ENCODE results near the gene MR1.
"Not testable (repeated sequence)": the region's sequence is repeated elsewhere in the genome, so short reads cannot be mapped to it uniquely, and the experiment has no call there.

Gene MR1

DNA sequence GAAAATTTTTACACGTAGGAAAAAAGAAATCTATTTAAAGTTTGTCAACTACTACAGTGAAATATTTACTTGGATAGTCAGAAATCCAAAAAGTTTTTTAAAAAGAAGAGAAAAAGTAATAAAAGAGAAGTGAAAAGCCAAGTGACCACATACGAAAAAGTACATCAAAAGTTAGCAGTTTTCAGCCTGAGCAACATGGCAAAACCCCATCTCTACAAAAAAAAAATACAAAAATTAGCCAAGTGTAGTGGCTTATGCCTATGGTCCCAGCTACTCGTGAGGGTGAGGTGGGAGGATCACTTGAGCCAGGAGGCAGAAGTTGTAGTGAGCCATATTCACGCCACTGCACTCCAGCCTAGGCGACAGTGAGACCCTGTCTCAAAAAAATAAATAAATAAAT is 5.2 kb upstream of the MR1 start:
- peaks cover 5% of the 10 kb centered on the region for H3K27me3 ChIP-seq (ENCODE audit: insufficient read depth, low read length, poor library complexity, severe bottlenecking)
- no peak overlapping the region for H3K4me3 ChIP-seq (ENCODE audit: low read length, poor library complexity, severe bottlenecking)
- no peak overlapping the region for H2AFZ ChIP-seq (ENCODE audit: low read length)
- no peaks in the 10 kb centered on the region for H3K36me3 ChIP-seq (ENCODE audit: insufficient read depth, low read length)
- no peak overlapping the region for H3K4me2 ChIP-seq (ENCODE audit: low read depth, low read length, poor library complexity, severe bottlenecking)
- peaks cover 9% of the 10 kb centered on the region for H3K4me1 ChIP-seq (ENCODE audit: insufficient read depth, low read length, poor library complexity, severe bottlenecking)
- no peaks in the 10 kb centered on the region for H3F3A ChIP-seq (ENCODE audit: low read depth)
- no peak for TF ChIP-seq CTCF (conservative IDR thresholded peaks at IDR 0.05; ENCODE audit: low read length)
- TF ChIP-seq EZH2phosphoT487 (IDR thresholded peaks at IDR 0.05; ENCODE audit: borderline replicate concordance) = no peak
- H3K79me2 ChIP-seq (ENCODE audit: insufficient read depth, low read length) = no peaks in the 10 kb centered on the region
- no peaks in the 10 kb centered on the region for H4K20me1 ChIP-seq (ENCODE audit: insufficient read depth, low read length, poor library complexity, severe bottlenecking)
- H3K9me2 ChIP-seq (replicated peaks; ENCODE audit: low read depth, low read length) = no peaks in the 10 kb centered on the region
- H3K9me3 ChIP-seq (ENCODE audit: insufficient read depth, low read depth, low read length) = no peaks in the 10 kb centered on the region
- H3K9ac ChIP-seq (ENCODE audit: low read depth, low read length, poor library complexity, severe bottlenecking) = no peak overlapping the region

DNA sequence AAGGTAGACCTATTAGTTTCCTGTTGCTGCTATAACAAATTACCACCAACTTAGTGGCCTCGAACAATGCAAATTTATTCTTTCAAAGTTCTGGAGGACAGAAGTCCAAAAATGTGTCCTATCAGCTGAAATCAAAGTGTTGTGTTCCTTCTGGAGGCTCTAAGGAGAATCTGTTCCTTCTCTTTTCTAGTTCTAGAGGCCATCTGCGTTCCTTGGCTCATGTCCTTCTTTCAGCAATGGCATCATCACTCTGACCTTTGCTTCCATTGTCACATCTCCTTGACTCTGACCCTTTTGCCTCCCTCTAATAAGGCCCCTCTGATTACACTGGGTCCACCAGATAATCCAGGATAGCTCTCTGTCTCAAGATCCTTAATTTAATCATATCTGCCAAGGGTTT is 1.2 kb upstream of the MR1 start:
- no peaks in the 10 kb centered on the region for H3K36me3 ChIP-seq (ENCODE audit: insufficient read depth, low read length)
- no peaks in the 10 kb centered on the region for H3K27me3 ChIP-seq (ENCODE audit: insufficient read depth, low read length, poor library complexity, severe bottlenecking)
- H3K4me3 ChIP-seq (ENCODE audit: low read length, poor library complexity, severe bottlenecking) = no peak overlapping the region
- no peak overlapping the region for H3K4me2 ChIP-seq (ENCODE audit: low read depth, low read length, poor library complexity, severe bottlenecking)
- H3K9me2 ChIP-seq (replicated peaks; ENCODE audit: low read depth, low read length) = no peaks in the 10 kb centered on the region
- H4K20me1 ChIP-seq (ENCODE audit: insufficient read depth, low read length, poor library complexity, severe bottlenecking) = no peaks in the 10 kb centered on the region
- H3K79me2 ChIP-seq (ENCODE audit: insufficient read depth, low read length) = peaks cover 24% of the 10 kb centered on the region
- no peaks in the 10 kb centered on the region for H3F3A ChIP-seq (ENCODE audit: low read depth)
- H3K9ac ChIP-seq (ENCODE audit: low read depth, low read length, poor library complexity, severe bottlenecking) = peak overlapping the region; percentile 74
- H3K4me1 ChIP-seq (ENCODE audit: insufficient read depth, low read length, poor library complexity, severe bottlenecking) = peaks cover 41% of the 10 kb centered on the region
- no peaks in the 10 kb centered on the region for H3K9me3 ChIP-seq (ENCODE audit: insufficient read depth, low read depth, low read length)
- H2AFZ ChIP-seq (ENCODE audit: low read length) = peak overlapping the region; percentile 89
- TF ChIP-seq CTCF (conservative IDR thresholded peaks at IDR 0.05; ENCODE audit: low read length) = no peak
- no peak for TF ChIP-seq EZH2phosphoT487 (IDR thresholded peaks at IDR 0.05; ENCODE audit: borderline replicate concordance)

DNA sequence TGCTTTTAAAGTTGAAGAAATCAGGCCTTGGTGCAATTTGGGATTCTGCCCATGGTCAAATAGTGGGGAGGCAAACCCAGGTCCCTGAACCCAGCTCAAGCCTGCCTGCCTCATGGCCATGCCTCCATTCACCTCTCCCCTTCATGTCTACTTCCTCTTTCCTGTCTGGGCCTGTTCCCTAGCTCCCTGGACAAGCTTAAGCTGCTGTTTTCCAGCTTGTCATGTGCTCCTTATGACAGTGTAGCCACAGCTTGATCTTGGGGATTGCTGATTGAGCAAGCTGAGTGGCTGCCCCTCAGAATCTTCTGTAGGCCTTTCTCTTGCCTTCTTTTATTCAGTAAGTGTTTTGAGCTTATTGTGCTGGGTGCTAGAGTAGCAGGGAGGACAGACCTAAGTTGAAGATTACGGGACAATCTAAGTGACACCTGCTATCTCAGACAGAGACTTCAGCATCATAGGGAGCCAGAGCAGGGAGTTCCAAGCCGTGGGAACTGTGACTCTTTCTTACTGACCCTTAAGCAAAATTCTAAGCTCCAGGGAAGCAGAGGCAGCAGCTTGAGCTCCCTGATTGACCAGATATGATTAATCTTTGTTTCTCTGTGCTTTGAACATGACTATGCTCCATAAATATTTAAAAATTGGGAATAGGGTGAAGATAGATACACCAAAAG is 520 bp upstream of the MR1 start:
- no peaks in the 10 kb centered on the region for H3K9me2 ChIP-seq (replicated peaks; ENCODE audit: low read depth, low read length)
- no peaks in the 10 kb centered on the region for H3K27me3 ChIP-seq (ENCODE audit: insufficient read depth, low read length, poor library complexity, severe bottlenecking)
- no peaks in the 10 kb centered on the region for H3K36me3 ChIP-seq (ENCODE audit: insufficient read depth, low read length)
- H3K79me2 ChIP-seq (ENCODE audit: insufficient read depth, low read length) = peaks cover 24% of the 10 kb centered on the region
- peak overlapping the region; percentile 88 for H3K4me2 ChIP-seq (ENCODE audit: low read depth, low read length, poor library complexity, severe bottlenecking)
- H4K20me1 ChIP-seq (ENCODE audit: insufficient read depth, low read length, poor library complexity, severe bottlenecking) = no peaks in the 10 kb centered on the region
- H3K4me3 ChIP-seq (ENCODE audit: low read length, poor library complexity, severe bottlenecking) = peak overlapping the region; percentile 81
- H3F3A ChIP-seq (ENCODE audit: low read depth) = no peaks in the 10 kb centered on the region
- peak overlapping the region; percentile 74 for H3K9ac ChIP-seq (ENCODE audit: low read depth, low read length, poor library complexity, severe bottlenecking)
- H2AFZ ChIP-seq (ENCODE audit: low read length) = peak overlapping the region; percentile 89
- H3K9me3 ChIP-seq (ENCODE audit: insufficient read depth, low read depth, low read length) = no peaks in the 10 kb centered on the region
- TF ChIP-seq EZH2phosphoT487 (IDR thresholded peaks at IDR 0.05; ENCODE audit: borderline replicate concordance) (no peak), CTCF (conservative IDR thresholded peaks at IDR 0.05; ENCODE audit: low read length) (no peak)
- H3K4me1 ChIP-seq (ENCODE audit: insufficient read depth, low read length, poor library complexity, severe bottlenecking) = peaks cover 46% of the 10 kb centered on the region

GRCh38 chr1:181035210-181035609 is 1.4 kb downstream of the MR1 start:
- H2AFZ ChIP-seq (ENCODE audit: low read length) = not testable (repeated sequence)

More at GRCh38 chr1:181035210-181035609, 1.4 kb downstream of the MR1 start:
- Histone ChIP-seq H3K79me2 (ENCODE audit: insufficient read depth, low read length) (peaks cover 28% of the 10 kb centered on the region), H3K9ac (ENCODE audit: low read depth, low read length, poor library complexity, severe bottlenecking) (peak overlapping the region; percentile 15), H3K4me1 (ENCODE audit: insufficient read depth, low read length, poor library complexity, severe bottlenecking) (peaks cover 52% of the 10 kb centered on the region), H3K4me3 (ENCODE audit: low read length, poor library complexity, severe bottlenecking) (peak overlapping the region; percentile 55), H3K4me2 (ENCODE audit: low read depth, low read length, poor library complexity, severe bottlenecking) (peak overlapping the region; percentile 88)
- not testable (repeated sequence) for H3K27me3 ChIP-seq (ENCODE audit: insufficient read depth, low read length, poor library complexity, severe bottlenecking); H3K9me2 ChIP-seq (replicated peaks; ENCODE audit: low read depth, low read length); H3K36me3 ChIP-seq (ENCODE audit: insufficient read depth, low read length); H4K20me1 ChIP-seq (ENCODE audit: insufficient read depth, low read length, poor library complexity, severe bottlenecking); H3F3A ChIP-seq (ENCODE audit: low read depth); H3K9me3 ChIP-seq (ENCODE audit: insufficient read depth, low read depth, low read length)
